Thoracic aorta (tissue), 2 donors: Measurements from ENCODE around the gene PREX1. TPM values are rescaled to one million over a fixed set of nuclear protein-coding genes. Genes with fewer than 3 reads are reported as not detected.

Source experiments
- ATAC-seq: fragments of 150-250 bp; one replicate; pipeline ENCODE4 v1.8.0; 2017; ENCODE audit warnings: low read depth; ENCODE audit not compliant: insufficient number of reproducible peaks, low FRiP score
- DNase-seq: peaks from one replicate; pipeline ENCODE4 v3.0.0-alpha.2; 2020; ENCODE audit warnings: low spot score
- H3K27ac ChIP-seq, 2 donors: fragments of 200-600 bp; sonication (generic); 1 replicate in 1 of 2; 2 replicates in 1 of 2; pipeline ENCODE4 v1.5.1; 2016; ENCODE audit warnings: mild to moderate bottlenecking in 2 of 2, moderate library complexity in 2 of 2
- H3K27me3 ChIP-seq: fragments of 200-600 bp; sonication (generic); replicated peaks from 2 replicates; pipeline ENCODE4 v1.6.0; 2016; ENCODE audit warnings: mild to moderate bottlenecking; ENCODE audit not compliant: insufficient read depth
- H3K36me3 ChIP-seq: fragments of 200-600 bp; sonication (generic); one replicate; pipeline ENCODE4 v1.5.1; 2016
- H3K4me1 ChIP-seq, 2 donors: fragments of 200-600 bp; sonication (generic); 1 replicate in 1 of 2; 2 replicates in 1 of 2; pipeline versions ENCODE4 v1.5.1 to v1.6.0; 2016; ENCODE audit warnings: low read depth in 2 of 2, mild to moderate bottlenecking in 1 of 2; ENCODE audit not compliant: control insufficient read depth in 1 of 2
- H3K4me3 ChIP-seq: fragments of 200-600 bp; sonication (generic); 2 replicates; pipeline ENCODE4 v1.5.1; 2016; ENCODE audit warnings: mild to moderate bottlenecking
- H3K9me3 ChIP-seq: fragments of 200-600 bp; sonication (generic); 2 replicates; pipeline ENCODE4 v1.5.1; 2016
- total RNA-seq, 2 donors: library from RNA; depleted of rRNA; stranded (reverse); fragments of >200 nt; gene quantifications; one replicate each; pipeline versions ENCODE4 v1.1.0 to v1.2.3, GENCODE V29; 2016
- TF ChIP-seq, protein P1 (sequence below): fragments of 200-600 bp; sonication (generic); IDR thresholded peaks from one replicate; pipeline ENCODE4 v1.5.1; 2019; ENCODE audit warnings: antibody characterized with exemption

Gene PREX1
- total RNA-seq, 2 donors from 2014 or later = 94.6 to 101 TPM

DNA sequence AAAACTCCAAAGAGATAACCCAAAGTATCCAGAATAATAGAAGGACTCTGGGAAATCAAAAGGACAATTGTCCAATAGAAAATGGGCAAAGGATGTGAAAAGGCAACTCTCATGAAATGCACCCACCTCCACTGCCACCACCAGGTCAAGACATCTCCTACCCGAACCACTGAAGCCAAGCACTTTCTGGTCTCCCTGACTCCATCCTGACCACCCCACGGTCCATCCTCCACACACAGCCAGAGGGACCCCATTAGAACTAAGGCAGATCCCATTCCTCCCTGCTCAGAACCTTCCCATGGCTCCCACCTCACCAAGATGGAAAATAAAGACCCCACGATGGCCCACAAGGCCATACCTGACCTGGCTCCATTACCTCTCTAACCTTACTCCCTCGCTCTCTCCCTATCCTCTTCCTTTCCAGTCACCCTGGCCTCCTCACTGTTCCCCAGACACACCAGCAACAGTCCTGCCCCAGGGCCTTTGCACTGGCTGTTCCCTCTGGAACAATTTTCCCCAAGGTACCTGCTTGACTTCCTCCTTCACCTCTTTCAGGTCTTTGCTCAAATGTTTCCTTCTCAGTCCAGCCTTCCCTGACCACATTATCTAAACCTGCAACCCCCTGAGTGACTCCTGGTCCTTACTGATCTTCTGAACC lies 108.1 kb downstream of the PREX1 start:
- H3K27me3 ChIP-seq = no peaks in the 10 kb centered on the region
- H3K27ac ChIP-seq = peak overlapping the region; percentile 99 to 100
- H3K4me1 ChIP-seq = peaks cover 52 to 74% of the 10 kb centered on the region in 2 donors
- no peaks in the 10 kb centered on the region for H3K9me3 ChIP-seq
- TF ChIP-seq, protein P1, sequence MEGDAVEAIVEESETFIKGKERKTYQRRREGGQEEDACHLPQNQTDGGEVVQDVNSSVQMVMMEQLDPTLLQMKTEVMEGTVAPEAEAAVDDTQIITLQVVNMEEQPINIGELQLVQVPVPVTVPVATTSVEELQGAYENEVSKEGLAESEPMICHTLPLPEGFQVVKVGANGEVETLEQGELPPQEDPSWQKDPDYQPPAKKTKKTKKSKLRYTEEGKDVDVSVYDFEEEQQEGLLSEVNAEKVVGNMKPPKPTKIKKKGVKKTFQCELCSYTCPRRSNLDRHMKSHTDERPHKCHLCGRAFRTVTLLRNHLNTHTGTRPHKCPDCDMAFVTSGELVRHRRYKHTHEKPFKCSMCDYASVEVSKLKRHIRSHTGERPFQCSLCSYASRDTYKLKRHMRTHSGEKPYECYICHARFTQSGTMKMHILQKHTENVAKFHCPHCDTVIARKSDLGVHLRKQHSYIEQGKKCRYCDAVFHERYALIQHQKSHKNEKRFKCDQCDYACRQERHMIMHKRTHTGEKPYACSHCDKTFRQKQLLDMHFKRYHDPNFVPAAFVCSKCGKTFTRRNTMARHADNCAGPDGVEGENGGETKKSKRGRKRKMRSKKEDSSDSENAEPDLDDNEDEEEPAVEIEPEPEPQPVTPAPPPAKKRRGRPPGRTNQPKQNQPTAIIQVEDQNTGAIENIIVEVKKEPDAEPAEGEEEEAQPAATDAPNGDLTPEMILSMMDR = no peak
- DNase-seq (no peak), ATAC-seq (no peak)
- H3K4me3 ChIP-seq = no peak overlapping the region
- H3K36me3 ChIP-seq = no peaks in the 10 kb centered on the region

DNA sequence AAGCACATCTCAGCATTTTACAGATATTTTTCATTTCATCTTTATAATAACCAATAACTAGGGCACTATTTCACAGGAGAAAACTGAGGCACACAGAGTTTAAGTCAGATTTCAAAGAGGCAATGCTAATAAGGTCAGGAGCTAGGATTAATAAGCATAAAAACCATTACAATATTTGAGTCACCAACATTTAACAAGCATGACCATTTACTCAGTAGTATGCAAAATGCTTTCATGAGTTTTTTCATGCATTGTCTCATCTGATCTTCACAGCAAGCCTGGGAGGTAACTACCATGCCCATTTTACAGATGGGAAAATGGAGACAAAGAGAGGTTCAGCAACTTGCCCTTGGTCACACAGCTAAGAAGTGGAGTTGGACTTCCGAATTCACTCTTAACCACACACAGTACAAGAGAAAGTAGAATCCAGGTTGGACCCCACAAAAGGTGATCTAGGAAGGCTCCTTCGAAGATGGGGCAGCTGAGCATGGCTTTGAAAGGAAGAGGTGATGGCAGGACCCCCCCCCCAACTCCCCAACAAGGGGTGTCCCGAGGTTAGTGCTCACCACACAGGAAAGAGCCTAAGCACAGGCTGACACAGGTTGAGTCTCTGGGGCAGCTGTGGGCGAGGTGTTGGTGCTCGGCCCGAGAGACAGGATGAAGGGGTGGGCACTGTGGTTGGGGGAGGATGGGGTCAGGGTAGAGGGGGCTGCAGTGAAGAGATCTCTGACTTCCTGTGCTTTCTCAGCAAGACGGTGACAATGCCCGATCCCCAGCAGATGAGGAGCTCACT lies 108.8 kb downstream of the PREX1 start:
- H3K4me1 ChIP-seq = peaks cover 44 to 67% of the 10 kb centered on the region in 2 donors
- peak overlapping the region; percentile 99 to 100 for H3K27ac ChIP-seq
- TF ChIP-seq, protein P1 = no peak
- DNase-seq (no peak), ATAC-seq (no peak)
- H3K27me3 ChIP-seq = no peaks in the 10 kb centered on the region
- no peaks in the 10 kb centered on the region for H3K36me3 ChIP-seq
- H3K9me3 ChIP-seq = no peaks in the 10 kb centered on the region
- no peak overlapping the region for H3K4me3 ChIP-seq

DNA sequence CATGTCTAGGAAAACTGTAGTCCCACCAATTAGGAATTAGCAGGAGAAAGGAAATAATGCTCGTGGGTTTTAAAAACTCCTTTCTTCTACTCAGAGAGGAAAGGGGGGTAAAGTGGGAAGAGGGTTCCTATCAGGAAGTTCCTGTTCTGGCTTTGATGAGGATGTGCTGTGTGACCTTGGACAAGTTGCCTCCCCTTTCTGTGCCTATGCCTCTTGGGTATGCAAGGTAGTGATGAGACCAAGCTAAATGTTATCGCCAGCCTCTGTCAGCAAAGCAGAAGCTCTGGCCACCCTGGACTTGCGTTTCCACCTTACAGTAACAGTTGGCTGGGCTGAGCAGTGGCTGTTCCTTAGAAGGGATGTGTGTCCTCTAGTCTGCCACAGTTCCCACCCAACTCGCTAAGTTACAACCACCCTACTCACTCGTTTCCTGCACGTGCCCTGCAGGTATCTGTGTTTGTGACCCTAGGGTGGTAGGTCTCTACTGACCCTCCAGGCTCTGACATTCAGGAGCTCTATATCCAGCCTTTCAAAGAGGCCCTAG lies 110.0 kb downstream of the PREX1 start:
- H3K27ac ChIP-seq = peak overlapping the region in 1 of 2 donors; percentile 3
- ATAC-seq (no peak), DNase-seq (no peak)
- H3K4me1 ChIP-seq = peaks cover 35 to 55% of the 10 kb centered on the region in 2 donors
- H3K36me3 ChIP-seq = no peaks in the 10 kb centered on the region
- TF ChIP-seq, protein P1 = no peak
- H3K9me3 ChIP-seq = no peaks in the 10 kb centered on the region
- H3K27me3 ChIP-seq = no peaks in the 10 kb centered on the region
- no peak overlapping the region for H3K4me3 ChIP-seq

DNA sequence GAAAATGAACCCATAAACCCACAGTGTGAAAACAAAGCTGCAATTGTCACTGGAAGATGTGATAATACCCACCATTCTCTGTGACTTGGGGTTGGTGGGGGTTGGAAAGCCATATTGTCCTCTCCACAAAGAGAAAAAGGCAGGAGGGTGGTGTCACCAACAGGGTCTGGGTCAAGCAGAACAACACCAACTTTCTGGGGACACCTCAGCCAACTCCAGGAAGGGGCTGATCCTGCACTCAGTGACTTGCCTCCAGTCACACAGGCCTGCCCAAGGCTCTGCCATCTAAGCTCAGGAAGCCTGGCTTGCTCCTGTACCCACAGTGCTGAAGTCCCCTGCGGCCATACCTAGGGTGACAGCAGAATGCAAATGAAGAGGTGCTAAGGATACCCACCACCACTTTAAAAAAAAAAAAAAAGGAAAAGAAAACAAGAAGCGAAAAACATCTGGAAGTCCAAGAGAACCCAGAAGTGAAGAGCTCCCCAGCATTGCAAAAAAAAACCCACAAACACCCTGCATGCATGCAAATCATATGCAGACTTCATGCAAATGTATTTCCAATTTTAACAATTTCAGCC lies 110.6 kb downstream of the PREX1 start:
- no peaks in the 10 kb centered on the region for H3K27me3 ChIP-seq
- DNase-seq = no peak
- H3K4me1 ChIP-seq = peaks cover 30 to 53% of the 10 kb centered on the region in 2 donors
- TF ChIP-seq, protein P1 = no peak
- no peaks in the 10 kb centered on the region for H3K36me3 ChIP-seq
- no peak overlapping the region for H3K4me3 ChIP-seq
- peak overlapping the region in 1 of 2 donors; percentile 3 for H3K27ac ChIP-seq
- no peak for ATAC-seq
- no peaks in the 10 kb centered on the region for H3K9me3 ChIP-seq

DNA sequence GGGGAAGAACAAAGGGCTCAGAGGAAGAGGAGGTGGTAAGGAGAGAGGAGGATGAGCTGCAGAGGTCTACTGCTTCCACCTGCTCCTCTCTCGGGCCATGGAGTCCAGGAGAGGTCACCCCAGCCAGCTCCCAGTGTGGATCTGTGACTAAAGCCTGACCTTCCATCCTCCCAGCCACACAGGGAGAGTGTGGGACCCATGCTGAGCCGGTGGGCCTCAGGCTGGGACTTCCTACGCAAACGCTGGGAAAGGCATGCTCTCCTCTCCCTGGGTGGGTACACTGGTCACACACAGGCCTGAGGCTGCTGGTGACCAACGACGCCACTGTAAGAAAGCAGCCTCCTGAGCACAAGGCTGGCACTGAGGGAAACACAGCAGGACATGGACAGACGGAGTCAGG lies 111.3 kb downstream of the PREX1 start:
- TF ChIP-seq, protein P1 = no peak
- H3K36me3 ChIP-seq = no peaks in the 10 kb centered on the region
- no peaks in the 10 kb centered on the region for H3K27me3 ChIP-seq
- H3K9me3 ChIP-seq = no peaks in the 10 kb centered on the region
- no peak overlapping the region for H3K4me3 ChIP-seq
- peaks cover 26 to 53% of the 10 kb centered on the region in 2 donors for H3K4me1 ChIP-seq
- DNase-seq (no peak), ATAC-seq (no peak)
- peak overlapping the region in 1 of 2 donors; percentile 25 for H3K27ac ChIP-seq
